Measurements from ENCODE around the gene APEX2.
"Not testable (repeated sequence)": the region's sequence is repeated elsewhere in the genome, so short reads cannot be mapped to it uniquely, and the experiment has no call there.

The APEX2 gene

GRCh38 chrX:55041514-55041913 is 41.4 kb downstream of the APEX2 start:
- H3K27me3 Mint-ChIP-seq = no peaks in the 10 kb centered on the region
- no peaks in the 10 kb centered on the region for H3K4me1 Mint-ChIP-seq
- H3K4me3 Mint-ChIP-seq = no peak overlapping the region
- no peak overlapping the region for H3K27ac Mint-ChIP-seq
- ATAC-seq = no peak
- H3K9me3 Mint-ChIP-seq = no peaks in the 10 kb centered on the region
- H3K36me3 Mint-ChIP-seq = no peaks in the 10 kb centered on the region

GRCh38 chrX:55050599-55050998 is 50.4 kb downstream of the APEX2 start:
- not testable (repeated sequence) for H3K4me3 Mint-ChIP-seq, H3K9me3 Mint-ChIP-seq, H3K36me3 Mint-ChIP-seq, ATAC-seq, H3K27me3 Mint-ChIP-seq, H3K4me1 Mint-ChIP-seq, H3K27ac Mint-ChIP-seq

- Mint-ChIP-seq H3K9me3 (no peaks in the 10 kb centered on the region), H3K27ac (peak overlapping the region; percentile 52), H3K4me1 (peaks cover 16% of the 10 kb centered on the region), H3K27me3 (no peaks in the 10 kb centered on the region), H3K36me3 (no peaks in the 10 kb centered on the region), H3K4me3 (peak overlapping the region; percentile 68)
- no peak for ATAC-seq
Observed at GRCh38 chrX:55056820-55057674, 56.9 kb downstream of the APEX2 start.

- Mint-ChIP-seq H3K36me3 (no peaks in the 10 kb centered on the region), H3K27ac (peak overlapping the region; percentile 52), H3K4me1 (peaks cover 16% of the 10 kb centered on the region), H3K4me3 (peak overlapping the region; percentile 68), H3K27me3 (no peaks in the 10 kb centered on the region), H3K9me3 (no peaks in the 10 kb centered on the region)
- no peak for ATAC-seq
Observed at GRCh38 chrX:55057675-55058249, 57.6 kb downstream of the APEX2 start.

Data from stimulated activated memory B cell treated with anti-CD40 and anti-IgM and Interleukin-4, amounts not matched to agents 10 μg/mL and 1 μg/mL and 100 μg/mL, for 72 hours (primary cell).